ENCODE measurements around the gene MYO10.
"Not testable (repeated sequence)": the region's sequence is repeated elsewhere in the genome, so short reads cannot be mapped to it uniquely, and the experiment has no call there.

Gene MYO10

DNA sequence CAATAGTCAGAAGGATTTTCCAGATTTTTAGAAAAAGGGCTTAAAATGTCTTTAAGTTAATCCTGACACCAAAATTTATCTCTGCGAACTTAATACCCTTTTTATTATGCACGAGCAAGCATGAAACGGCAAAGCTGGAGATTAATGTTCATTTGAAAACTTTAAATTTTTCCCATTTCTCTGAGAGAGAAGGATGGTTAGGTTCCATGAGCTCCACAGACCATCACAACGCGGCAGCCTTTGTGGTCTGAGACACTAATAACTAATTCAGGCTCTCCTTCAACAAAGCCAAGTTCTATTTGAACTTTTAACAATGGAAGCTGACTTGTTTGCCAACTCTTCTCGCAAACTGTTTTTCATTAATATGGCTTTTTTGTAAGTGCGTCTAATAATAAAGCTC lies 94.7 kb downstream of the MYO10 start:
- H3K27me3 ChIP-seq = peaks cover 6% of the 10 kb centered on the region
- no peak for TF ChIP-seq CTCF (IDR thresholded peaks at IDR 0.05)
- no peaks in the 10 kb centered on the region for H3K36me3 ChIP-seq
- no peaks in the 10 kb centered on the region for H3K4me1 ChIP-seq (ENCODE audit: control insufficient read depth in 1 of 2, insufficient read depth in 1 of 2, low read depth in 1 of 2, low read length in 1 of 2)
- H3K27ac ChIP-seq = no peak overlapping the region
- H3K4me3 ChIP-seq (ENCODE audit: low read depth in 1 of 2, low read length in 1 of 2) = no peak overlapping the region
- no peaks in the 10 kb centered on the region for H3K9me3 ChIP-seq

DNA sequence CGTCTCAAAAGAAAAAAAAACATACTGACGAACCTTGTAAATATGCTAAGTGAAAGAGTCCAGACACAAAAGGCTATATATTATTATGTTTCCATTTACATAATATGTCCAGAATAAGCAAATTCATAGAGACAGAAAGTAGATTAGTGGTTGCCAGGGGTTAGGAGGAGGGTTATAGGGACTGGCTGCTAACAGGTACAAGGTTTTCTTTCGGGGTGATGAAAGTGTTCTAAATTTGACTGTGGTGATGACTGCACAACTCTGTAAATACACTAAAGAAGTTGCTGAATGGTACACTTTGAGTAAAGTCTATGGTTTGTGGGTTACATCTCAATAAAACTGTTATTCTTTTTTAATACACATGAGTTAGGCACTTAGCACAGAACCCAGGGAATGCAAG lies 98.8 kb downstream of the MYO10 start:
- no peak overlapping the region for H3K27ac ChIP-seq
- H3K4me3 ChIP-seq (ENCODE audit: low read depth in 1 of 2, low read length in 1 of 2) = no peak overlapping the region
- no peaks in the 10 kb centered on the region for H3K36me3 ChIP-seq
- no peaks in the 10 kb centered on the region for H3K4me1 ChIP-seq (ENCODE audit: control insufficient read depth in 1 of 2, insufficient read depth in 1 of 2, low read depth in 1 of 2, low read length in 1 of 2)
- H3K27me3 ChIP-seq = no peaks in the 10 kb centered on the region
- H3K9me3 ChIP-seq = no peaks in the 10 kb centered on the region
- TF ChIP-seq CTCF (IDR thresholded peaks at IDR 0.05) = no peak

DNA sequence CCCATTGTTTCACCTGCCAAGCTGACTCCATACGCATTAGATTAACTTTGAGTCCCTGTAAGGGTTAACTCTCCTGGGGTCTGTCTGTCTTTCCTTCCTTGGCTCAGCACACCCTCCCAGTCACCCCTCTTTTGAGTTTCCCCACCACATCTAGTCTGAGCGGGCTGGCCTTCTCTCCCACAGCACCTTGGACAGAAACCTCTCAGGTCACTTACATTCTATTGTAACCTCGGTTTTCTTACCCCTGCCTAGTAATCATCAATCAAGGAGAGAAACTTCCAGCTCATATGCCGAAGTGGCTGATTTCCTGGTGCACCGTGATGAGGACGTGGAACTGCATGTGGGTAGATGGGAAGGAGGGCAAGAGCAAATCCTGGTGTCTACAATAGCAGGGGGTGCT lies 102.1 kb downstream of the MYO10 start:
- Histone ChIP-seq H3K4me3 (ENCODE audit: low read depth in 1 of 2, low read length in 1 of 2) (no peak overlapping the region), H3K4me1 (ENCODE audit: control insufficient read depth in 1 of 2, insufficient read depth in 1 of 2, low read depth in 1 of 2, low read length in 1 of 2) (no peaks in the 10 kb centered on the region), H3K27ac (no peak overlapping the region), H3K27me3 (no peaks in the 10 kb centered on the region), H3K36me3 (no peaks in the 10 kb centered on the region), H3K9me3 (no peaks in the 10 kb centered on the region)
- no peak for TF ChIP-seq CTCF (IDR thresholded peaks at IDR 0.05)

DNA sequence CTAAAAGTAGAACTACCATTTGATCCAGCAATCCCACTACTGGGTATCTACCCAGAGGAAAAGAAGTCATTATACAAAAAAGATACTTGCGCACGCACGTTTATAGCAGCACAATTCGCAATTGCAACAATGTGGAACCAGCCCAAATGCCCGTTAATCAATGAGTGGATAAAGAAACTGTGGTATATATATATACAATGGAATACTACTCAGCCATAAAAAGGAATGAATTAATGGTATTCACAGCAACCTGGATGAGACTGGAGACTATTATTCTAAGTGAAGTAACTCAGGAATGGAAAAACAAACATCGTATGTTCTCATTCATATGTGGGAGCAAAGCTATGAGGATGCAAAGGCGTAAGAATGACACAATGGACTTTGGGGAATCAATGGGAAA lies 104.8 kb downstream of the MYO10 start:
- not testable (repeated sequence) for H3K27me3 ChIP-seq; H3K27ac ChIP-seq; H3K4me3 ChIP-seq (ENCODE audit: low read depth in 1 of 2, low read length in 1 of 2); H3K9me3 ChIP-seq; H3K4me1 ChIP-seq (ENCODE audit: control insufficient read depth in 1 of 2, insufficient read depth in 1 of 2, low read depth in 1 of 2, low read length in 1 of 2); H3K36me3 ChIP-seq

DNA sequence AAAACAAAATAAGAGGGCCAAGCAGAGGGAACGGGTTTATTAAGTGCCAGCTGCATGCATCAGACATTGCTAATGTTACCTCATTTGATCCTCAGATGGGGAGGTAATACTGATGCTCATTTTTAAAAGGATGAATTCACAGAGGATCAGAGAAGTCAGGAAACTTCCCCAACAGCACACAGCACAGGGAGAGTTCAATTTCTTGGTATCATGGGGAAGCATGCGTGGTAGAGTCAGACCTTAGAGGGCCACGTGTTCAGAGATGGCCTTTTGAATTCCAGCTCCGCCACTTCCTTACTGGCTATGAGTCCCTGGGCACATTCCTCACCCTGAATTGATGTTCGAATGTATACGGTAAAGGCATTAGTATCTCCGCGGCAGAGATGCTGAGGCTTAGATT lies 108.3 kb downstream of the MYO10 start:
- Histone ChIP-seq H3K9me3 (no peaks in the 10 kb centered on the region), H3K4me1 (ENCODE audit: control insufficient read depth in 1 of 2, insufficient read depth in 1 of 2, low read depth in 1 of 2, low read length in 1 of 2) (no peaks in the 10 kb centered on the region), H3K27me3 (no peaks in the 10 kb centered on the region), H3K36me3 (no peaks in the 10 kb centered on the region), H3K27ac (no peak overlapping the region), H3K4me3 (ENCODE audit: low read depth in 1 of 2, low read length in 1 of 2) (no peak overlapping the region)
- TF ChIP-seq CTCF (IDR thresholded peaks at IDR 0.05) = no peak

- Histone ChIP-seq H3K4me1 (ENCODE audit: control insufficient read depth in 1 of 2, insufficient read depth in 1 of 2, low read depth in 1 of 2, low read length in 1 of 2) (no peaks in the 10 kb centered on the region), H3K27ac (no peak overlapping the region), H3K36me3 (no peaks in the 10 kb centered on the region), H3K4me3 (ENCODE audit: low read depth in 1 of 2, low read length in 1 of 2) (no peak overlapping the region), H3K9me3 (no peaks in the 10 kb centered on the region), H3K27me3 (no peaks in the 10 kb centered on the region)
- no peak for TF ChIP-seq CTCF (IDR thresholded peaks at IDR 0.05)
Measured at GRCh38 chr5:16826379-16827125, 109.5 kb downstream of the MYO10 start.

Measured in neutrophil (primary cell).